ENCODE measurements around the gene CNNM1.
A peak's percentile ranks its signal among the peaks of the same experiment; 100 is the strongest.

The CNNM1 gene

GRCh38 chr10:99442394-99442793 lies 113.2 kb downstream of the CNNM1 start:
- H3K18ac ChIP-seq (ENCODE audit: low read length): no peak overlapping the region
- no peak overlapping the region for H2AFZ ChIP-seq (ENCODE audit: insufficient read depth, low read length, poor library complexity)
- H3K9ac ChIP-seq (ENCODE audit: low read length): no peak overlapping the region
- no peak overlapping the region for H4K8ac ChIP-seq (ENCODE audit: low read depth, low read length)
- peaks cover 0 to 1% of the 10 kb centered on the region in 2 experiments for H3K4me1 ChIP-seq (ENCODE audit: control insufficient read depth in 1 of 2, insufficient read depth in 2 of 2, low read length in 2 of 2)
- H3K9me3 ChIP-seq (ENCODE audit: insufficient read depth, low read depth, low read length): no peaks in the 10 kb centered on the region
- H4K91ac ChIP-seq (ENCODE audit: low read depth, low read length): no peak overlapping the region
- no peak overlapping the region for H2AK5ac ChIP-seq (ENCODE audit: low read length)
- H2BK120ac ChIP-seq (ENCODE audit: insufficient read depth, low read length, poor library complexity): no peak overlapping the region
- DNase-seq: no peak
- no peaks in the 10 kb centered on the region for H3K36me3 ChIP-seq (ENCODE audit: control insufficient read depth in 1 of 2, insufficient read depth in 2 of 2, low read length in 2 of 2)
- H4K12ac ChIP-seq (ENCODE audit: low read depth, low read length): no peak overlapping the region
- no peak overlapping the region for H3K4ac ChIP-seq (ENCODE audit: low read depth, low read length)
- no peak overlapping the region for H2BK5ac ChIP-seq (ENCODE audit: low read depth, low read length, poor library complexity)
- WGBS (ENCODE audit: extremely low coverage, insufficient coverage, insufficient read length): no CpG with 5 or more reads among the region's 5 CpGs
- no peak overlapping the region for H2BK12ac ChIP-seq (ENCODE audit: low read length)
- H3K27ac ChIP-seq (ENCODE audit: low read depth, low read length): no peak overlapping the region
- no peaks in the 10 kb centered on the region for H3K79me1 ChIP-seq (ENCODE audit: low read length)
- H3K23ac ChIP-seq (ENCODE audit: low read length): no peak overlapping the region
- no peak overlapping the region for H3K14ac ChIP-seq (ENCODE audit: low read length)
- H3K79me2 ChIP-seq (ENCODE audit: control insufficient read depth, insufficient read depth, low read length, poor library complexity): no peaks in the 10 kb centered on the region
- H3K4me3 ChIP-seq (ENCODE audit: low read depth, low read length): no peak overlapping the region
- no peaks in the 10 kb centered on the region for H3K27me3 ChIP-seq (ENCODE audit: insufficient read depth, low read length)
- H3K4me2 ChIP-seq (ENCODE audit: low read length): no peak overlapping the region

- H2BK120ac ChIP-seq (ENCODE audit: insufficient read depth, low read length, poor library complexity): no peak overlapping the region
- DNase-seq: peak; percentile 68 to 95
Measured at GRCh38 chr10:99443500-99443899, 114.3 kb downstream of the CNNM1 start.

More at GRCh38 chr10:99443500-99443899, 114.3 kb downstream of the CNNM1 start:
- H3K27ac ChIP-seq (ENCODE audit: low read depth, low read length): no peak overlapping the region
- no peak overlapping the region for H4K91ac ChIP-seq (ENCODE audit: low read depth, low read length)
- H2AK5ac ChIP-seq (ENCODE audit: low read length): no peak overlapping the region
- H3K9ac ChIP-seq (ENCODE audit: low read length): no peak overlapping the region
- no peak overlapping the region for H3K4ac ChIP-seq (ENCODE audit: low read depth, low read length)
- H3K14ac ChIP-seq (ENCODE audit: low read length): no peak overlapping the region
- H3K23ac ChIP-seq (ENCODE audit: low read length): no peak overlapping the region
- WGBS (ENCODE audit: extremely low coverage, insufficient coverage, insufficient read length): no CpG with 5 or more reads among the region's 3 CpGs
- no peaks in the 10 kb centered on the region for H3K36me3 ChIP-seq (ENCODE audit: control insufficient read depth in 1 of 2, insufficient read depth in 2 of 2, low read length in 2 of 2)
- no peak overlapping the region for H3K4me2 ChIP-seq (ENCODE audit: low read length)
- no peaks in the 10 kb centered on the region for H3K79me2 ChIP-seq (ENCODE audit: control insufficient read depth, insufficient read depth, low read length, poor library complexity)
- H4K12ac ChIP-seq (ENCODE audit: low read depth, low read length): no peak overlapping the region
- no peaks in the 10 kb centered on the region for H3K27me3 ChIP-seq (ENCODE audit: insufficient read depth, low read length)
- no peaks in the 10 kb centered on the region for H3K9me3 ChIP-seq (ENCODE audit: insufficient read depth, low read depth, low read length)
- H3K4me1 ChIP-seq (ENCODE audit: control insufficient read depth in 1 of 2, insufficient read depth in 2 of 2, low read length in 2 of 2): peaks cover 0 to 1% of the 10 kb centered on the region in 2 experiments
- no peak overlapping the region for H4K8ac ChIP-seq (ENCODE audit: low read depth, low read length)
- H2BK12ac ChIP-seq (ENCODE audit: low read length): no peak overlapping the region
- no peak overlapping the region for H3K4me3 ChIP-seq (ENCODE audit: low read depth, low read length)
- no peak overlapping the region for H2AFZ ChIP-seq (ENCODE audit: insufficient read depth, low read length, poor library complexity)
- no peak overlapping the region for H3K18ac ChIP-seq (ENCODE audit: low read length)
- H2BK5ac ChIP-seq (ENCODE audit: low read depth, low read length, poor library complexity): no peak overlapping the region
- no peaks in the 10 kb centered on the region for H3K79me1 ChIP-seq (ENCODE audit: low read length)

Data from trophoblast cell (in vitro differentiated cells and primary cell).